Left lung (tissue), 10 donors: ENCODE results near the gene EXPH5. TPM values are rescaled to one million over a fixed set of nuclear protein-coding genes. Genes with fewer than 3 reads are reported as not detected.

ENCODE experiments used
- ATAC-seq: fragments of 200-7000 bp; cut with Tn5 transposase; one replicate; pipeline ENCODE4 v1.9.1; 2020; ENCODE audit warnings: moderate library complexity
- DNase-seq, 4 donors: peaks; one replicate each; pipeline ENCODE4 v3.0.0-alpha.2; 2013 to 2020
- H3K27ac ChIP-seq, 2 donors: fragments of 200-600 bp; sonication (generic) in 1 of 2; one replicate each; pipeline versions ENCODE4 v1.5.0 to v1.8.0; 2020 to 2021
- H3K27me3 ChIP-seq, 2 donors: fragments of 200-600 bp; sonication (generic) in 1 of 2; one replicate each; pipeline versions ENCODE4 v1.5.0 to v1.8.0; 2020 to 2021
- H3K36me3 ChIP-seq, 2 donors: fragments of 200-600 bp; sonication (generic) in 1 of 2; one replicate each; pipeline versions ENCODE4 v1.5.0 to v1.8.0; 2020 to 2021
- H3K4me1 ChIP-seq, 2 donors: fragments of 200-600 bp; one replicate each; pipeline ENCODE4 v1.8.0; 2021
- H3K4me3 ChIP-seq, 2 donors: fragments of 200-600 bp; sonication (generic) in 1 of 2; one replicate each; pipeline versions ENCODE4 v1.5.0 to v1.8.0; 2020 to 2021; ENCODE audit warnings: mild to moderate bottlenecking in 1 of 2
- H3K9me3 ChIP-seq, 2 donors: fragments of 200-600 bp; sonication (generic) in 1 of 2; one replicate each; pipeline versions ENCODE4 v1.5.0 to v1.8.0; 2020 to 2021
- intact Hi-C, 2 donors: fragments of 100-400 bp; cut with DNase I; formaldehyde crosslinking; loops; one replicate each; pipeline versions ENCODE4 v1.11.2 to v1.14.2; 2022
- polyA plus RNA-seq, 6 donors: library from polyadenylated mRNA; unstranded; fragments of 120-200 nt; gene quantifications; one replicate each; pipeline ENCODE4 v1.2.1, GENCODE V29; 2013; ENCODE audit not compliant: insufficient read length in 6 of 6
- total RNA-seq, 2 donors: library from RNA; stranded (reverse); fragmentation: NEBNext Ultra II Directional; extraction: Animal tissue kit (Norgen Biotek cat#: 25700); gene quantifications; one replicate each; pipeline ENCODE4 v1.2.1, GENCODE V29; 2021
- TF ChIP-seq, protein P1 (sequence below), 2 donors: fragments of 200-600 bp; sonication (generic) in 1 of 2; IDR thresholded peaks; one replicate each; pipeline versions ENCODE4 v1.5.0 to v1.8.0; 2021; ENCODE audit warnings: antibody characterized with exemption in 2 of 2
- donor health status: DM: no; HTN: yes; CAD: no.
- donor health status: DM: no; HTN: no; CAD: no.

EXPH5 gene
- total and polyA plus RNA-seq, 8 donors, result 7.4 to 31.7 (median 9.6) TPM

- intact Hi-C loops, result no loop called here
- no peak overlapping the region for H3K27ac ChIP-seq
Observed at GRCh38 chr11:108565653-108566052, 27.9 kb downstream of the EXPH5 start.

DNA sequence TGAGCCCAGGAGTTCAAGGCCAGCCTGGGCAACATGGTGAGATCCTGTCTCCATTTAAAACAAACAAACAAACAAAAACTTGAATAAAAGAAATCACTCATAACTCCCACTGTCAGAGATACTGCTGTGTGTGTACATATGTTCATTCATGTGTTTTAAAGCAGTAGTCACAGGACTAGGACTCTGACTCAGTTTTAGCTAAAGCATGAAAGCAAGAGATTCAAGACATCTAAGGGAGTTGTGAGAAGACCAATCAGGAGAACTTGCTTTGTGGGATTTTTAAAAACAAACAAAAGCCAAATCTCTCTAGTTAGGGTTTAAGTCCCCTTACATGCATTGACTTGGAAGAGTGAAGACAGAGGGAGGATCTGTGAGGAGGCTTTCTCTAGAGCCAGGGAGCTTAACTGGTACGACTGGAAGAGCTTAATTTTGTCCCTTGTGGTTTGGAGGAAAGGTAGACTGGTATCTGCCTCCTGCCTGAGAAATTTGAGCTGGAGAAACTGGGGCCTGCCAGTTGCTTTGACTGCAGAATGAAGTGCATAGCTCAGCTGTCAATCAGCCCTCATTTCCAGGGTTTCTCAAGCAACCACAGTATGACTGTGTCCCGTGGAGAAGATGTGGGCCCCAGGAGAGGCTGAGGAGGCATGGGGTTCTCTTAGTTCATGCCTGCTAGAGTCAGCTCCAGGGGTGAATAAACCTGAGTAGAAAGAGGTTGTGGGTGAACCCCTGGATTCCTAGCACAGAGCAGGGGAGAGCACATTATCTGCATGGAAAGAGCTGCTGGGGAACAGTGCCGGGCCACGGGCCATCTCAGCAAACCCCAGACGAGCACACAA lies 30.6 kb downstream of the EXPH5 start:
- intact Hi-C loops, result no loop called here
- TF ChIP-seq, protein P1, sequence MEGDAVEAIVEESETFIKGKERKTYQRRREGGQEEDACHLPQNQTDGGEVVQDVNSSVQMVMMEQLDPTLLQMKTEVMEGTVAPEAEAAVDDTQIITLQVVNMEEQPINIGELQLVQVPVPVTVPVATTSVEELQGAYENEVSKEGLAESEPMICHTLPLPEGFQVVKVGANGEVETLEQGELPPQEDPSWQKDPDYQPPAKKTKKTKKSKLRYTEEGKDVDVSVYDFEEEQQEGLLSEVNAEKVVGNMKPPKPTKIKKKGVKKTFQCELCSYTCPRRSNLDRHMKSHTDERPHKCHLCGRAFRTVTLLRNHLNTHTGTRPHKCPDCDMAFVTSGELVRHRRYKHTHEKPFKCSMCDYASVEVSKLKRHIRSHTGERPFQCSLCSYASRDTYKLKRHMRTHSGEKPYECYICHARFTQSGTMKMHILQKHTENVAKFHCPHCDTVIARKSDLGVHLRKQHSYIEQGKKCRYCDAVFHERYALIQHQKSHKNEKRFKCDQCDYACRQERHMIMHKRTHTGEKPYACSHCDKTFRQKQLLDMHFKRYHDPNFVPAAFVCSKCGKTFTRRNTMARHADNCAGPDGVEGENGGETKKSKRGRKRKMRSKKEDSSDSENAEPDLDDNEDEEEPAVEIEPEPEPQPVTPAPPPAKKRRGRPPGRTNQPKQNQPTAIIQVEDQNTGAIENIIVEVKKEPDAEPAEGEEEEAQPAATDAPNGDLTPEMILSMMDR (IDR thresholded peaks at IDR 0.05), result no peak

More at GRCh38 chr11:108565653-108566052, 27.9 kb downstream of the EXPH5 start:
- Histone ChIP-seq H3K4me1 (no peaks in the 10 kb centered on the region), H3K9me3 (no peaks in the 10 kb centered on the region), H3K36me3 (no peaks in the 10 kb centered on the region), H3K27me3 (no peaks in the 10 kb centered on the region), H3K4me3 (no peak overlapping the region)
- ATAC-seq, result peak; percentile 71
- peak in 1 of 4 donors; percentile 48 for DNase-seq
- TF ChIP-seq, protein P1 (IDR thresholded peaks at IDR 0.05), result no peak

DNA sequence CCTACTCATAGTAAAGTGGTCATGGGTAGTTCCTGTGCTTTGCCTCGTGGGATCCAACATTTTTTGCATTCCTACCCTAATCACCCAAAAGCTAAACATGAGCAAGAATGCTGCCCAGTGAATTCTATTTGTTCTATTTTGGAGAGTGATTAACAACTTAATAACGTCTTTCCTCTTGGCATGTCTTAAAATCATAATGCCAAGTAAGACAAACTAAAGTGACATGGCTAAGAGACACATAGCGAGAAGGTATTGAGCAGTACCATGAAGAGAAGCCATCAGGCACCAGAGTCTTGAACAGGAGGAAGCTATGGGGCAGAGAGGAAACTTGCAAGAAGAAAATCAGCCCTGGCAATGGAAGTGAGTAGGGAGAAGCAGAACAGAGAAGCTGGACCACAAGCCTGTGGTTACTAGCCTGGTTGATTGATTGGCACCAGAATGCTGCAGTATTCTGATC lies 32.0 kb downstream of the EXPH5 start:
- H3K27ac ChIP-seq, result peak overlapping the region in 1 of 2 donors; percentile 37
- H3K9me3 ChIP-seq, result no peaks in the 10 kb centered on the region
- no peaks in the 10 kb centered on the region for H3K27me3 ChIP-seq
- no peak for DNase-seq
- H3K4me3 ChIP-seq, result no peak overlapping the region
- peaks cover 0 to 4% of the 10 kb centered on the region in 2 donors for H3K4me1 ChIP-seq
- intact Hi-C loops, result no loop called here
- peak; percentile 8 for ATAC-seq
- H3K36me3 ChIP-seq, result no peaks in the 10 kb centered on the region
- TF ChIP-seq, protein P1 (IDR thresholded peaks at IDR 0.05), result no peak

More for the DNA sequence above, 30.6 kb downstream of the EXPH5 start:
- Histone ChIP-seq H3K4me1 (peaks cover 0 to 4% of the 10 kb centered on the region in 2 donors), H3K27ac (no peak overlapping the region), H3K36me3 (no peaks in the 10 kb centered on the region), H3K4me3 (no peak overlapping the region), H3K9me3 (no peaks in the 10 kb centered on the region), H3K27me3 (no peaks in the 10 kb centered on the region)
- no peak for DNase-seq
- ATAC-seq, result peak; percentile 51

- Histone ChIP-seq H3K27ac (no peak overlapping the region), H3K27me3 (no peaks in the 10 kb centered on the region), H3K4me3 (no peak overlapping the region), H3K9me3 (no peaks in the 10 kb centered on the region), H3K4me1 (peaks cover 0 to 4% of the 10 kb centered on the region in 2 donors), H3K36me3 (no peaks in the 10 kb centered on the region)
- intact Hi-C loops, result no loop called here
- DNase-seq (no peak), ATAC-seq (peak; percentile 26)
- TF ChIP-seq, protein P1 (IDR thresholded peaks at IDR 0.05), result no peak
Observed at GRCh38 chr11:108559904-108560303, 33.7 kb downstream of the EXPH5 start.

DNA sequence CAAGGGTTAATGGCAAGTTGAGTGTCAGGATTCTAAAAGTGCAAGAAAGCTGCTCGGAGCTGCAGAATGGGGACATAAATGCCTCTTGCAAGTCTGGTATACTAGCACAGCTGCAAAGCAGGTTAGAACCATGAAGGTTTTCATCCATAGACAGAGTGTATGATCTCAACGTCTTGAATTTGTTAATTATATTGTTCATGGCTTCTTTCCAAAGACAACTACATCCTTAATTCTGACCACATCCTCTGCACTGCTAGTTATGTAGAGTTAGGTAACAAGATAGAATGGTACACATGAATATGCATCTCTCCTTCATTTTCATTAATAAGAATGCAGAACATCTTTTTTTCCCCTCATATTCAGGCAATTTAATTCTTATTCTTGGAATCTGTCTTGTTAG lies 34.2 kb downstream of the EXPH5 start:
- ATAC-seq (no peak), DNase-seq (no peak)
- peaks cover 0 to 4% of the 10 kb centered on the region in 2 donors for H3K4me1 ChIP-seq
- no peak overlapping the region for H3K4me3 ChIP-seq
- no peak overlapping the region for H3K27ac ChIP-seq
- intact Hi-C loops, result no loop called here
- TF ChIP-seq, protein P1 (IDR thresholded peaks at IDR 0.05), result no peak
- H3K9me3 ChIP-seq, result no peaks in the 10 kb centered on the region
- no peaks in the 10 kb centered on the region for H3K36me3 ChIP-seq
- no peaks in the 10 kb centered on the region for H3K27me3 ChIP-seq
